ENCODE data around the gene LETMD1. TPM values are rescaled to one million over a fixed set of nuclear protein-coding genes. Genes with fewer than 3 reads are reported as not detected.
"Not testable (repeated sequence)": the region's sequence is repeated elsewhere in the genome, so short reads cannot be mapped to it uniquely, and the experiment has no call there.

LETMD1 gene
- total RNA-seq, 1 experiment from 2014 or later = 32.1 TPM

DNA sequence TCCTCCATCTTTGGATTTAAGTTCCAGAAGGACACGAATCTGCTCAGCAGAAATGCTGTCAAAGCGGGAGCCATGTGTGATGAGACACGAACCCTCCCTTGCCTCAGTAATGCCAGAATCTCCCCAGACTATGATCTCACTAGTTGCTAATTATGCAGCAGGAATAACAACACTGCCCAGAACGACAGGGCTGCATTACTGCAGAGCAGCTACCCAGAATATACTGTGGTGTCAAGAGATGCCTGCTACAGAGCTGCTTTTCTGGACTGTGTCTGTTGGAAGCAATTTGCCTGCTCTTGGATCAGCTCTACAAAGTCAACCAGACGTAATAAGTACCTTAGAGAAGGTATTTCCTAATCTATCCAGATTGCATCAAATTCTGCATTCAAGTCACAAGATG, 29.8 kb downstream of the LETMD1 start:
- DNase-seq (ENCODE audit: low read depth) = no peak

DNA sequence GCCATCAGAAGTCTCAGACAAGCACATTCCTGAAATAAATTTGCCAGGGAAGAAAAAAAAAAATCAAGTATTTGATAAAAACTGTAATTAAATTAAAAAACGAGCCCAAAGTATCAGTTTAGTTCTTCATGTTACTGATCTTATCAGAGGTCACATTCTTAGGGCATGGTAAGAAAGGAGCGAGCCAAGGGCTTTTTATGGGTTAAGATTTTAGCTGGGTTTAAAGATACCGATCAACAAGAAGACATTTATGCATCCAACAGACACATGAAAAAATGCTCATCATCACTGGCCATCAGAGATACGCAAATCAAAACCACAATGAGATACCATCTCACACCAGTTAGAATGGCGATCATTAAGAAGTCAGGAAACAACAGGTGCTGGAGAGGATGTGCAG, 30.2 kb downstream of the LETMD1 start:
- DNase-seq (ENCODE audit: low read depth) = not testable (repeated sequence)

DNA sequence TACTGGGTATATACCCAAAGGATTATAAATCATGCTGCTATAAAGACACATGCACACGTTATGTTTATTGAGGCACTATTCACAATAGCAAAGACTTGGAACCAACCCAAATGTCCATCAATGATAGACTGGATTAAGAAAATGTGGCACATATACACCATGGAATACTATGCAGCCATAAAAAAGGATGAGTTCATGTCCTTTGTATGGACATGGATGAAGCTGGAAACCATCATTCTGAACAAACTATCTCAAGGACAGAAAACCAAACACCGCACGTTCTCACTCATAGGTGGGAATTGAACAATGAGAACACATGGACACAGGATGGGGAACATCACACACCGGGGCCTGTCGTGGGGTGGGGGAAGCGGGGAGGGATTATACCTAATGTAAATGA, 30.7 kb downstream of the LETMD1 start:
- DNase-seq (ENCODE audit: low read depth) = not testable (repeated sequence)

DNA sequence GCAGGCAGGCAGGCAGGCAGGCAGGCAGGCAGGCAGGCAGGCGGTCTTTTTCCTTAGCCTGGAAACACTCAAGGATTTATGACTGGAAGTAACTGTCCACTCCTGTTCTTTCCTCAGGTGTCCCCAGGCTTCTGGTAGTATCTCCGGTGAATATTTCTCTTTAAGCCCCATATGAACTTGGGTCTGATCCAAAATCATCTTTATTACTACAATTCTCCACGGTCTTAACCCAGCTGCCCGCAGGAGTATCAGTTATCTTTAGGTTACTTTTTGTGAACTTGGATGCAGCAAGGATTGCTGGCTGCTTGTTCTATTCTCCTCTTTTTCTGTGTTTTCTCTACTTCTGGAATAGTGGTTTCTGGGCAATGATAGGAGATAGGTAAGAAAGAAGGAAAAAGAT, 32.0 kb downstream of the LETMD1 start:
- no peak for DNase-seq (ENCODE audit: low read depth)

DNA sequence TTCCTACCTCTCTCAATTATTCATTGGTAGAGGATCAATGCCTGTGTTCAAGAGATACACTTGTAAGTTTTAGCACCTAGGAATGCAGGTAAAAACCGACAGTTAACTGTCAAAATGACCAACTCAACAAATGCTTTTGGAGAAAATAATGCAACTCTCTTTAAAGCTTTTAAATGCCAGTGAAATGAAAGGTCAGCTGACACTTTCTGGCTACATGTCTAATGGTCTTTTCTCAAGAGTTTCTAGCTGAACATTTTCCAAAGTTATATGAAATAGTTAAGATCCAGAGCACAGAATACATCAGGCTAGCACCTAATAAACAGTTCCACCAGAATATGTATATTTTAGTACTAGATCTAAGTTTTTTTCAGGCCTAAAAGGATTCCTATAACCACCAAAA, 33.3 kb downstream of the LETMD1 start:
- DNase-seq (ENCODE audit: low read depth) = no peak

DNA sequence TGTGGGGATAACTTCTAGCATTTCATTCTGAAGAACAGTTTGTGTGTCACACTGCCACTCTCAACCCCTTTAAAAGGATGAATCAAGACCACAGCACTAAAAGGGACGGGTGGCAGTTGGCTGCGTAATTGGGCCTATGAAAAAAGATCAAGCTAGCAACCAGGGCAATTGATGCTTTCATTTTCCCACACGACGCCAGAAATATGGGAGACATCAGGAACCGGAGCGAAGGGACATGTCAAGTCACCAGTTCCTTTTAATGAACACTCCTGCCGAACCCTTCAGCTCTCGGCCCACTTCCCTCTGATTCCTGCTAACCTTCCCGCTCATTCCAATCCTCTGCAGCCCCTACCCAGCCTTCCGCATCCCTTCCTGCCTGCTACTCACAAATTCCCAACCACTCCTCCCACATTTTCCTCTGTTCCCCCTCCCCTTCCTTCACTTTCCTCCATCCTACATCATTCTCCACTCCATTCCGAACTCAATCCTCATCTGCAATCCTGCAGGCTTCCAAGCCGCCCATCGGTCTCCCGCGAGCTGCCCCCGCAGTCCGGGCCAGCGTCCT, 34.5 kb downstream of the LETMD1 start:
- peak; percentile 52 for DNase-seq (ENCODE audit: low read depth)

DNA sequence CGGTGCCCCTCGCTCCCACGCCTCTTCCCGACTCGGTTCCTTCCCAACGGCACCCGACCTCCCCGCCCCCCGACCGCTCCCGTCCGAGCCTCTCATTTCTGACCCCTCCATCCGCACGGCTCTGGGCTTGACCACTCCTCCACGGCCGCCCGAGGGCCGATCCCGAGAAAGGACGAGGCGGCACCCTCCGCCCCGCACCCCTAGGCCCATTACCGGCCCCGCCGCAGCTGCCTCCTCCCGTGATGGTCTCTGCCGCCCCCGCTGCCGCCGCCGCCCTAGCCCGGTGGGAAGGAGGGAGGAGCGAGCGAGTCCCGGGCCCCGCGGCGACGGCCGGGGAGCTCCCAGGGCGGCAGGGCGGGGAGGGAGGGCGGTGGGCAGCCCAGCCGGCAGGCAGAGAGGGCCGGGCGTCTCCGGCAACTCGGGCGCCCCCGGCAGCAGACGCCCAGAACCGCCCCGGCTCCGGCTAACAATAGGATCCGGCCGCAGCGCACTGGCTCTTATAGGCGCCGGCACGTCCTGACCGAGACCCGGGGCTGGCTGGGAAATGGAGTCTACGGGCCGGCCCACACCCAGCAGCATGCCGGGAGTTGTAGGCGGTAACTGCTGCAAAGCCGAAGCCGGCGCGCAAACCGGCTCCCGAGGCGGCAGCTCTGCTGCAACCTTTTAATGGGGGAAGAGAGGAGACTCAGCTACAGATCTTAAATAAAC, 35.2 kb downstream of the LETMD1 start, which contains the start of gene CSRNP2:
TSS of gene CSRNP2 (minus strand) at position 471 of the 708 bp plus-strand sequence. CDS start 7,035 bp downstream, outside the sequence.
- DNase-seq (ENCODE audit: low read depth) = peak; percentile 94

DNA sequence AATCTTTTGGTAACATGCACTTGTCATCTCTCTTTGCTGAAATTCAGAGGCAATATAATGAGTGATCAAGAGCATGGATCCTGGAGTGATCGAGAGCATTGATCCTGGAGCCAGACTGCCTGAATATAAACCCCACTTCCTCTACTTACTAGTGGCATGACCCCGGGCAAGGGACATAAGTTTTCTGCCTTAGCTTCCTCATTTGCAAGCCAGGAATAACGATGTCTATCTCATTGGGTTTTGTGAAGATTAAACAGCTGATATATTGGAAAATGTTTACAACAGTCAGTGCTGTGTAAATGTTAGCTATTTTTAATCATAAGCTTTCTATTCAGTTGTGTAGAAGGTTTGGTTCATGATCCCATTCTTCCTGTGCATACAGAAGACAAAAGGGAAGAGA, 37.6 kb downstream of the LETMD1 start:
- no peak for DNase-seq (ENCODE audit: low read depth)

DNA sequence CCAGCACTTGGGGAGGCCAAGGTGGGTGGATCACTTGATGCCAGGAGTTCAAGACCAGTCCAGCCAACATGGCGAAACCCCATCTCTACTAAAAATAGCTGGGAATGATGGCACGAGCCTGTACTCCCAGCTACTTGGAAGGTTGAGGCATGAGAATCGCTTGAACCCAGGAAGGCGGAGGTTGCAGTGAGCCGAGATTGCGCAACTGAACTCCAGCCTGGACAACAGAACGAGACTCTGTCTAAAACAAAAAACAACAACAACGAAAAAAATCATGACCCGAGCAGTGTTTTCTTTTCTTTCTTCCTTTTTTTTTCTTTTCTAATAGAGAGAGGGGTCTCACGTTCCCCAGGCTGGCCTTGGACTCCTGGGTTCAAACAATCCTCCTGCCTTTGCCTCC, 38.8 kb downstream of the LETMD1 start:
- no peak for DNase-seq (ENCODE audit: low read depth)

DNA sequence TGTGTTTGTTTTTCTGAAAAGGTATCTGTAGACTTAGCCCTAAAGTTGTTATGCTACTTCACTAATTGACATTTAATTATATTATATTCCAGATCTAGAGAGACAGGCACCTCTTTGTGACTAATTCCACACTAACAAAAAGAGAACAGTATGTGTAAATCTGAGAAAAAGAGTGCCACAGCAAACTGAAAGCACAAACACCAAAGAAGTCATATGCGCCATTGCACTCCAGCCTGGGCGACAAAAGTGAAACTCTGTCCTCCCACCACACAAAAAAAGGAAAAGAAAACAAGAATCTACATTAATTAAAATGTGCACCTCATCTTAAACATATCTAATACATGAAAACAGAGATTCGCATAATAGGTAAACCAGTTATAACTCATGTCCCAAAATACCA, 39.7 kb downstream of the LETMD1 start:
- DNase-seq (ENCODE audit: low read depth) = no peak

DNA sequence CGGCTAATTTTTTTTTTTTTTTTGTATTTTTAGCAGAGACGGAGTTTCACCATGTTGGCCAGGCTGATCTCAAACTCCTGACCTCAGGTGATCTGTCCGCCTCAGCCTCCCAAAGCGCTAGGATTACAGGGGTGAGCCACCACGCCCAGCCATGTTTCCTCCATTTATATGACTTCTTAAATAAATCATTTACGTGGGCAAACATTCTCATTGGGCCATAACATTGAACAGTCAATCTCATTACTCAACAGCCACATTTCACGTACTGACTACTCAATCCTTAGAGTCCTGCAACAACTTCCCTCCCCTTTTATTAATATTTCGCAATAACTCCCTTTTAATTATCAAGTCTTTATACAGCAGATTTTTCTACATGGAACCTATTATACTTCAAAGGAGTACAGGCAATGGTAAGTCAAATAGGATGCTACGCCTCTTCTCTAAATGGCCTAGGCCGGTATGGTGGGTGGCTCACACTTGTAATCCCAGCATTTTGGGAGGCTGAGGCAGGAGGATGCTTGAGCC, 42.6 kb downstream of the LETMD1 start:
- DNase-seq (ENCODE audit: low read depth) = no peak

DNA sequence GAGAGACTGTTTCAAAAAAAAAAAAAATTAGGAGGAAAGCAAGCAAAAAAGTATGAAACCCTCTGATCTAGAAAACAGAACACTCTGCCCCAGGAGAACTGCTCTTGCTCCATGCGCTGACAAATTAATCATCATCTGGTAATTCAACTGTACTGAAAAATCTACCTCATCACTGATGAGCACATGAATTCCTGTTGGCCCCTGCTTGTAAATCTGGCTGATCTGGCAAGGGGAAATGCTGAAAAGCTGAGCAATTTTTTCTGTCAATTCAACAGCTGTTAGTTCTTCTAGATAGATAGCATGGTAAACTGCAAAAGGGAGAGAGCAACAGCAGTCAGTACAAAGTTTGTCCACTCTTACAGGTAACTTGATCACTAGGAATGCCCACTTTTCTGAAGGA, 50.5 kb downstream of the LETMD1 start:
- DNase-seq (ENCODE audit: low read depth) = peak; percentile 79

DNA sequence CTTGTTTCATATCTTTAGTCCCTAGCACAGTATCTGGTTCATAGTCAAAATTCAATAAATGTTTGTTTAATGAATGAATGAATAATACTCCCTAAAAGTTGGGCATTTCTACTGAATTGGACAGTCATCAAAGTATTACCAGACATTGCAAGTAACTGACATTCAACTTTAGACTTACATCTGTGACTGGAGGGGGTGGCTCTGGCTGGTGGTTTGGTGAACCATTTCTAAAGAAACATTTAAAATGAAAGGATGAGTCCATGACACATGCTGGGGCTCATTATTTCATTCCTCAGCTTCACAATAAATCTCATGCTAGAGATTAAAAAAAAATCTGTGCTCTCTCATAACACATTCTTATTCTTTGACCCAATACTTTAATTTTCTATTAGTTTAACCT, 55.9 kb downstream of the LETMD1 start:
- DNase-seq (ENCODE audit: low read depth) = no peak

DNA sequence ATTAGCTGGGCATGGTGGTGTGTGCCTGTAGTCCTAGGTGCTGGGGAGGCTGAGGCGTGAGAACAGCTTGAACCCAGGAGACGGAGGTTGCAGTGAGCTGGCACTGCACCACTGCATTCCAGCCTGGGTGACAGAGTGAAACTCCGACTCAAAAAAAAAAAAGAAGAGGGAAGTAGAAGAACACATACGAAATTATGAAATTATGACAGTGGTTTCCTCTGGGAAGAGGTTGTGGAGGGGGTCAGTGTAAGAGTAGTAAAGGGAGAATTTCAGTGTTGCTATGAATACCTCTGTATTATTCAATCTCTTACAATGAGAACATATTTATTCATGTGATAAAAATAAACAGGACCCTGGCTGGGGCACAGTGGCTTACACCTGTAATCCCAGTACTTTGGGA, 60.0 kb downstream of the LETMD1 start:
- no peak for DNase-seq (ENCODE audit: low read depth)

Other genes starting within 250 kb of the LETMD1 start
- gene TMPRSS12, start 205.4 kb upstream of the LETMD1 start, total RNA-seq (2014; rRNA removed) = not detected in 2 replicates
- gene HIGD1C, start 95.8 kb upstream of the LETMD1 start, total RNA-seq (2014; rRNA removed) = not detected in 2 replicates
- 29.2 and 36.7 TPM in 2 replicates for gene SLC11A2, start 21.9 kb upstream of the LETMD1 start, total RNA-seq (2014; rRNA removed)
- gene CSRNP2, start 35.3 kb downstream of the LETMD1 start, total RNA-seq (2014; rRNA removed) = 29.7 and 31.5 TPM in 2 replicates
- 7.6 and 9.1 TPM in 2 replicates for gene TFCP2, start 124.8 kb downstream of the LETMD1 start, total RNA-seq (2014; rRNA removed)
- 1.2 and 1.8 TPM in 2 replicates for gene POU6F1, start 169.7 kb downstream of the LETMD1 start, total RNA-seq (2014; rRNA removed)
- gene DAZAP2, start 190.5 kb downstream of the LETMD1 start, total RNA-seq (2014; rRNA removed) = 147 and 195 TPM in 2 replicates
- gene SMAGP, start 222.1 kb downstream of the LETMD1 start, total RNA-seq (2014; rRNA removed) = 16.2 and 23.0 TPM in 2 replicates